Lung (tissue), 12 donors: ENCODE data around the gene MRPL4. TPM values are rescaled to one million over a fixed set of nuclear protein-coding genes. Genes with fewer than 3 reads are reported as not detected.

Experiments
- ATAC-seq: fragments of 200-7000 bp; cut with Tn5 transposase; one replicate; pipeline ENCODE4 v1.9.1; 2020; ENCODE audit warnings: moderate number of reproducible peaks; ENCODE audit not compliant: insufficient read depth, low FRiP score
- DNase-seq, 3 donors: peaks; one replicate each; pipeline ENCODE4 v3.0.0-alpha.2; 2013 to 2017
- H3K27ac ChIP-seq, 2 donors: one replicate each; pipeline ENCODE4 v1.5.1; 2013; ENCODE audit warnings: mild to moderate bottlenecking in 2 of 2, moderate library complexity in 2 of 2, control low read depth in 1 of 2, inconsistent platforms in 1 of 2, low read depth in 1 of 2, low read length in 1 of 2
- H3K27me3 ChIP-seq, 3 donors: one replicate each; pipeline ENCODE4 v1.5.1; 2013; ENCODE audit warnings: low read length in 2 of 3; ENCODE audit not compliant: control insufficient read depth in 3 of 3, insufficient read depth in 3 of 3
- H3K36me3 ChIP-seq, 4 donors: one replicate each; pipeline ENCODE4 v1.5.1; 2013; ENCODE audit warnings: low read length in 4 of 4, mild to moderate bottlenecking in 1 of 4, moderate library complexity in 1 of 4; ENCODE audit not compliant: control insufficient read depth in 4 of 4, insufficient read depth in 4 of 4
- H3K4me1 ChIP-seq, 5 donors: one replicate each; pipeline ENCODE4 v1.5.1; 2013; ENCODE audit warnings: low read length in 5 of 5, mild to moderate bottlenecking in 2 of 5, moderate library complexity in 1 of 5; ENCODE audit not compliant: control insufficient read depth in 5 of 5, insufficient read depth in 5 of 5
- H3K4me3 ChIP-seq: one replicate; pipeline ENCODE4 v1.5.1; 2013; ENCODE audit warnings: mild to moderate bottlenecking, control low read depth, moderate library complexity
- H3K9ac ChIP-seq, 2 donors: one replicate each; pipeline ENCODE4 v1.5.1; 2013; ENCODE audit warnings: low read length in 2 of 2, control low read depth in 1 of 2; ENCODE audit not compliant: insufficient read depth in 1 of 2
- H3K9me3 ChIP-seq, 4 donors: one replicate each; pipeline ENCODE4 v1.5.1; 2013; ENCODE audit warnings: low read length in 3 of 4, mild to moderate bottlenecking in 1 of 4, moderate library complexity in 1 of 4; ENCODE audit not compliant: control insufficient read depth in 4 of 4, insufficient read depth in 3 of 4
- WGBS, 2 donors: extraction: QIAGEN DNeasy Blood & Tissue Kit; methylation state at CpG; one replicate each; pipeline ENCODE4 v1.1.7; 2013; 5-methylcytosine and 5-hydroxymethylcytosine counted together
- polyA plus RNA-seq, 2 donors: library from polyadenylated mRNA; stranded (reverse); fragments of 200-250 nt; gene quantifications; one replicate each; pipeline ENCODE4 v1.2.1, GENCODE V29; 2013
- total RNA-seq, 2 donors: library from RNA; depleted of rRNA in 1 of 2; stranded (reverse); fragments of >200 nt in 1 of 2; gene quantifications; one replicate each; pipeline ENCODE4 v1.2.1, GENCODE V29; 2014 to 2021
- TF ChIP-seq, protein P1 (sequence below): IDR thresholded peaks from 2 replicates; pipeline ENCODE4 v1.5.1; 2012; ENCODE audit warnings: mild to moderate bottlenecking; ENCODE audit errors: control extremely low read depth, extremely low read depth
- donor health status: control.
- donor health status: control.
- donor health status: Bipolar disorder and iron deficiency.
- donor health status: healthy.
- donor health status: DM: yes; HTN: yes; CAD: no.

The MRPL4 gene
- total and polyA plus RNA-seq, 4 donors: 16.6 to 64.8 (median 47.9) TPM

DNA sequence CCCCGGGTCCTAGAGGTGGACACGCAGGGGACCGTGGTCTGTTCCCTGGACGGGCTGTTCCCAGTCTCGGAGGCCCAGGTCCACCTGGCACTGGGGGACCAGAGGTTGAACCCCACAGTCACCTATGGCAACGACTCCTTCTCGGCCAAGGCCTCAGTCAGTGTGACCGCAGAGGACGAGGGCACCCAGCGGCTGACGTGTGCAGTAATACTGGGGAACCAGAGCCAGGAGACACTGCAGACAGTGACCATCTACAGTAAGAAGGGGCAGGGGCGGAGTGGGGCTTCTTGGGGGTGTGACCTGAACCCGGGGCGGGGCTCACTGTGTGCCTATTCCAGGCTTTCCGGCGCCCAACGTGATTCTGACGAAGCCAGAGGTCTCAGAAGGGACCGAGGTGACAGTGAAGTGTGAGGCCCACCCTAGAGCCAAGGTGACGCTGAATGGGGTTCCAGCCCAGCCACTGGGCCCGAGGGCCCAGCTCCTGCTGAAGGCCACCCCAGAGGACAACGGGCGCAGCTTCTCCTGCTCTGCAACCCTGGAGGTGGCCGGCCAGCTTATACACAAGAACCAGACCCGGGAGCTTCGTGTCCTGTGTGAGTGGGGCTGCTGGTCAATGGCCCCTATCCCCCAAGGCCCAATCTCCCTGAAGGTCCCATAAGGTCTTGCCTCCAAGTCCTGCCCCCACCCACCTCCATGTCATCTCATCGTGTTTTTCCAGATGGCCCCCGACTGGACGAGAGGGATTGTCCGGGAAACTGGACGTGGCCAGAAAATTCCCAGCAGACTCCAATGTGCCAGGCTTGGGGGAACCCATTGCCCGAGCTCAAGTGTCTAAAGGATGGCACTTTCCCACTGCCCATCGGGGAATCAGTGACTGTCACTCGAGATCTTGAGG lies 32.3 kb downstream of the MRPL4 start:
- Histone ChIP-seq H3K9ac (no peak overlapping the region), H3K4me3 (no peak overlapping the region), H3K36me3 (peaks cover 0 to 38% (median 0%) of the 10 kb centered on the region in 4 donors), H3K27ac (peak overlapping the region in 1 of 2 donors; percentile 84), H3K27me3 (peaks cover 0 to 2% (median 0%) of the 10 kb centered on the region in 3 donors), H3K9me3 (no peaks in the 10 kb centered on the region), H3K4me1 (peaks cover 0 to 43% (median 27%) of the 10 kb centered on the region in 5 donors)
- TF ChIP-seq, protein P1, sequence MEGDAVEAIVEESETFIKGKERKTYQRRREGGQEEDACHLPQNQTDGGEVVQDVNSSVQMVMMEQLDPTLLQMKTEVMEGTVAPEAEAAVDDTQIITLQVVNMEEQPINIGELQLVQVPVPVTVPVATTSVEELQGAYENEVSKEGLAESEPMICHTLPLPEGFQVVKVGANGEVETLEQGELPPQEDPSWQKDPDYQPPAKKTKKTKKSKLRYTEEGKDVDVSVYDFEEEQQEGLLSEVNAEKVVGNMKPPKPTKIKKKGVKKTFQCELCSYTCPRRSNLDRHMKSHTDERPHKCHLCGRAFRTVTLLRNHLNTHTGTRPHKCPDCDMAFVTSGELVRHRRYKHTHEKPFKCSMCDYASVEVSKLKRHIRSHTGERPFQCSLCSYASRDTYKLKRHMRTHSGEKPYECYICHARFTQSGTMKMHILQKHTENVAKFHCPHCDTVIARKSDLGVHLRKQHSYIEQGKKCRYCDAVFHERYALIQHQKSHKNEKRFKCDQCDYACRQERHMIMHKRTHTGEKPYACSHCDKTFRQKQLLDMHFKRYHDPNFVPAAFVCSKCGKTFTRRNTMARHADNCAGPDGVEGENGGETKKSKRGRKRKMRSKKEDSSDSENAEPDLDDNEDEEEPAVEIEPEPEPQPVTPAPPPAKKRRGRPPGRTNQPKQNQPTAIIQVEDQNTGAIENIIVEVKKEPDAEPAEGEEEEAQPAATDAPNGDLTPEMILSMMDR: no peak
- ATAC-seq: no peak
- WGBS, 2 donors: 87 to 90% methylated on average over 34 of the region's 34 CpGs
- no peak for DNase-seq

DNA sequence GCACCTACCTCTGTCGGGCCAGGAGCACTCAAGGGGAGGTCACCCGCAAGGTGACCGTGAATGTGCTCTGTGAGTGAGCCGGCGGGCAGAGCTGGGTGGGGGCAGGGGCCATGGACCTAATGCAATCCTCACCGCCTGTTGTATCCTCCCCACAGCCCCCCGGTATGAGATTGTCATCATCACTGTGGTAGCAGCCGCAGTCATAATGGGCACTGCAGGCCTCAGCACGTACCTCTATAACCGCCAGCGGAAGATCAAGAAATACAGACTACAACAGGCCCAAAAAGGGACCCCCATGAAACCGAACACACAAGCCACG lies 32.9 kb downstream of the MRPL4 start:
- H3K27me3 ChIP-seq: peaks cover 0 to 4% (median 0%) of the 10 kb centered on the region in 3 donors
- H3K9me3 ChIP-seq: no peaks in the 10 kb centered on the region
- TF ChIP-seq, protein P1: no peak
- H3K4me1 ChIP-seq: peaks cover 0 to 45% (median 29%) of the 10 kb centered on the region in 5 donors
- peak overlapping the region in 1 of 2 donors; percentile 11 for H3K27ac ChIP-seq
- ATAC-seq: no peak
- H3K36me3 ChIP-seq: peaks cover 0 to 37% (median 0%) of the 10 kb centered on the region in 4 donors
- no peak overlapping the region for H3K4me3 ChIP-seq
- H3K9ac ChIP-seq: no peak overlapping the region
- no peak for DNase-seq
- 89 to 93% methylated on average over 13 of the region's 13 CpGs for WGBS, 2 donors

DNA sequence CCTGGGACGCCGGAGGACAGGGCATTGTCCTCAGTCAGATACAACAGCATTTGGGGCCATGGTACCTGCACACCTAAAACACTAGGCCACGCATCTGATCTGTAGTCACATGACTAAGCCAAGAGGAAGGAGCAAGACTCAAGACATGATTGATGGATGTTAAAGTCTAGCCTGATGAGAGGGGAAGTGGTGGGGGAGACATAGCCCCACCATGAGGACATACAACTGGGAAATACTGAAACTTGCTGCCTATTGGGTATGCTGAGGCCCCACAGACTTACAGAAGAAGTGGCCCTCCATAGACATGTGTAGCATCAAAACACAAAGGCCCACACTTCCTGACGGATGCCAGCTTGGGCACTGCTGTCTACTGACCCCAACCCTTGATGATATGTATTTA lies 33.4 kb downstream of the MRPL4 start:
- WGBS, 2 donors: 87 to 88% methylated on average over 4 of the region's 4 CpGs
- DNase-seq (no peak), ATAC-seq (no peak)
- TF ChIP-seq, protein P1: no peak
- Histone ChIP-seq H3K27me3 (peaks cover 0 to 8% (median 0%) of the 10 kb centered on the region in 3 donors), H3K4me1 (peaks cover 0 to 48% (median 31%) of the 10 kb centered on the region in 5 donors), H3K36me3 (peaks cover 0 to 34% (median 0%) of the 10 kb centered on the region in 4 donors), H3K4me3 (no peak overlapping the region), H3K27ac (peak overlapping the region in 1 of 2 donors; percentile 61), H3K9me3 (no peaks in the 10 kb centered on the region), H3K9ac (no peak overlapping the region)
